Measurements from ENCODE around the gene ZFPM1. TPM values are rescaled to one million over a fixed set of nuclear protein-coding genes. Genes with fewer than 3 reads are reported as not detected.

ZFPM1 gene
- total RNA-seq: 5.7 TPM
- long read RNA-seq, full-length matches to known transcripts: 1 of 10 reads
- long read RNA-seq, partial matches to known transcripts: 2 of 10 reads
- long read RNA-seq, other reads (novel, unspliced or antisense): 7 of 10 reads

GRCh38 chr16:88453217-88453531 lies at the start of gene ZFPM1:
TSS of gene ZFPM1 (plus strand) at chr16:88453280. CDS start at chr16:88453639, 359 bp downstream.
- Histone ChIP-seq H3K9me3 (replicated peaks) (no peaks in the 10 kb centered on the region), H3K4me3 (peak within 1 kb of the TSS; percentile 76), H3K4me1 (peaks cover 38% of the 10 kb centered on the region), H3K36me3 (no peaks in the 10 kb centered on the region), H3K27me3 (ENCODE audit: low read depth) (no peaks in the 10 kb centered on the region), H3K27ac (replicated peaks) (peak within 1 kb of the TSS; percentile 78)
- intact Hi-C loops (cut with micrococcal nuclease): no loop called here
- no peak for DNase-seq
- TF ChIP-seq CTCF (IDR thresholded peaks at IDR 0.05; ENCODE audit: borderline replicate concordance): no peak

GRCh38 chr16:88403794-88404581 lies 49.1 kb upstream of the ZFPM1 start:
- TF ChIP-seq CTCF (IDR thresholded peaks at IDR 0.05; ENCODE audit: borderline replicate concordance): no peak
- DNase-seq: no peak
- Histone ChIP-seq H3K4me1 (no peaks in the 10 kb centered on the region), H3K36me3 (no peaks in the 10 kb centered on the region), H3K27ac (replicated peaks) (no peak overlapping the region), H3K27me3 (ENCODE audit: low read depth) (peaks cover 11% of the 10 kb centered on the region), H3K9me3 (replicated peaks) (no peaks in the 10 kb centered on the region), H3K4me3 (no peak overlapping the region)
- intact Hi-C loops (cut with micrococcal nuclease): no loop called here

- no peaks in the 10 kb centered on the region for H3K36me3 ChIP-seq
- H3K4me1 ChIP-seq: no peaks in the 10 kb centered on the region
- no peak for TF ChIP-seq CTCF (IDR thresholded peaks at IDR 0.05; ENCODE audit: borderline replicate concordance)
- no peak overlapping the region for H3K27ac ChIP-seq (replicated peaks)
- no peak overlapping the region for H3K4me3 ChIP-seq
- peaks cover 11% of the 10 kb centered on the region for H3K27me3 ChIP-seq (ENCODE audit: low read depth)
- DNase-seq: no peak
- intact Hi-C loops (cut with micrococcal nuclease): no loop called here
- H3K9me3 ChIP-seq (replicated peaks): no peaks in the 10 kb centered on the region
Measured at GRCh38 chr16:88404769-88405168, 48.3 kb upstream of the ZFPM1 start.

GRCh38 chr16:88405216-88406060 lies 47.6 kb upstream of the ZFPM1 start:
- Histone ChIP-seq H3K9me3 (replicated peaks) (no peaks in the 10 kb centered on the region), H3K27me3 (ENCODE audit: low read depth) (peaks cover 11% of the 10 kb centered on the region), H3K4me1 (no peaks in the 10 kb centered on the region), H3K36me3 (no peaks in the 10 kb centered on the region), H3K4me3 (peak overlapping the region; percentile 9), H3K27ac (replicated peaks) (no peak overlapping the region)
- intact Hi-C loops (cut with micrococcal nuclease): no loop called here
- DNase-seq: no peak
- no peak for TF ChIP-seq CTCF (IDR thresholded peaks at IDR 0.05; ENCODE audit: borderline replicate concordance)

- H3K27ac ChIP-seq (replicated peaks): no peak overlapping the region
- no peak for TF ChIP-seq CTCF (IDR thresholded peaks at IDR 0.05; ENCODE audit: borderline replicate concordance)
- no peaks in the 10 kb centered on the region for H3K4me1 ChIP-seq
- DNase-seq: no peak
- H3K36me3 ChIP-seq: no peaks in the 10 kb centered on the region
- H3K27me3 ChIP-seq (ENCODE audit: low read depth): peaks cover 11% of the 10 kb centered on the region
- intact Hi-C loops (cut with micrococcal nuclease): no loop called here
- H3K4me3 ChIP-seq: peak overlapping the region; percentile 9
- H3K9me3 ChIP-seq (replicated peaks): no peaks in the 10 kb centered on the region
Measured at GRCh38 chr16:88406096-88407041, 46.7 kb upstream of the ZFPM1 start.
